Sciatic nerve (tissue), 2 donors: ENCODE results near the gene TNFAIP6. TPM values are rescaled to one million over a fixed set of nuclear protein-coding genes. Genes with fewer than 3 reads are reported as not detected.

Experiments used
- ATAC-seq: fragments of 200-7000 bp; cut with Tn5 transposase; one replicate; pipeline ENCODE4 v1.9.1; 2020; ENCODE audit warnings: mild to moderate bottlenecking, moderate library complexity
- DNase-seq: peaks from one replicate; pipeline ENCODE4 v3.0.0-alpha.2; 2020; ENCODE audit warnings: low spot score
- intact Hi-C: fragments of 100-400 bp; cut with DNase I; formaldehyde crosslinking; loops from one replicate; pipeline ENCODE4 v1.14.2; 2022
- total RNA-seq: library from RNA; stranded (reverse); fragmentation: NEBNext Ultra II Directional; extraction: Animal tissue kit (Norgen Biotek cat#: 25700); gene quantifications from one replicate; pipeline ENCODE4 v1.2.1, GENCODE V29; 2021
- donor health status: DM: no; HTN: no; CAD: no.
- donor health status: DM: no; HTN: no; CAD: no.

Gene TNFAIP6
- total RNA-seq, 1 donor from 2014 or later: 14.4 TPM

DNA sequence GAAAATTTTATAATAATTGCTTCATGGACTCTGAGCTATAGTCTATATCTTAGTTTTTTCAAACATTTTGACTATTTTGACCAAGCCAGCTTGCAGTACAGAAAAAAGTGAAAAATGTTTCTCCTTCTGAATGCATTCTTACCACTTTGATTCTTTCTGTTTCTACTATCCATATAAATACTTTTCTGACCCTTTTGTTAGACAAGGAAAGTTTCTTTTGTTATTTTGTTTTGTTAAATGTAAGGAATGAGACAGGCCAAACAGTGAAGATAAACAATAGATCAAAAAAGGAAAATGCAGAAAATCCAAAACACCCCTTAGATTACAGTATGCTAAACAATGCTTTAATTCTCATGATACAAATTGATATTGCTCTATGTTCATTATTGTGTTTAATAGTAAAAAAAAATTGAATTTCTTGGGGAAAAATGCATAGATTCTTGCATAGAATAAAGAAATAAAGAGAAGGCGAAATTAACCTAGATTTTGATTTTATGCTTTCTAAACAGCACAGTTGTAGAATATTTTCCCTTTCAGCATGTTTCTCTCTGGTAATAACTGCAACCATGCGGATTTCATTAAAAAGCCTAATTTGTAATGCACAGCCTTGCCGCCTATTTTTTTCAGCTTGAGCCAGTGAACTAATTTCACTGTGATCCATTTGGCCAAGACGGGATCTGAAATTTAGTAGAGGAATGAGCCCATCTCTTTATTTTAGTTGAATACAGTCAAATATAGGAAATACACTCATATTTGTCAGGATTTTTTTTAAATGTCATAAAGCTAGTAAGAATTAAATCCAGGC lies 976 bp downstream of the TNFAIP6 start:
- DNase-seq: no peak
- intact Hi-C loops: no loop called here
- no peak for ATAC-seq

DNA sequence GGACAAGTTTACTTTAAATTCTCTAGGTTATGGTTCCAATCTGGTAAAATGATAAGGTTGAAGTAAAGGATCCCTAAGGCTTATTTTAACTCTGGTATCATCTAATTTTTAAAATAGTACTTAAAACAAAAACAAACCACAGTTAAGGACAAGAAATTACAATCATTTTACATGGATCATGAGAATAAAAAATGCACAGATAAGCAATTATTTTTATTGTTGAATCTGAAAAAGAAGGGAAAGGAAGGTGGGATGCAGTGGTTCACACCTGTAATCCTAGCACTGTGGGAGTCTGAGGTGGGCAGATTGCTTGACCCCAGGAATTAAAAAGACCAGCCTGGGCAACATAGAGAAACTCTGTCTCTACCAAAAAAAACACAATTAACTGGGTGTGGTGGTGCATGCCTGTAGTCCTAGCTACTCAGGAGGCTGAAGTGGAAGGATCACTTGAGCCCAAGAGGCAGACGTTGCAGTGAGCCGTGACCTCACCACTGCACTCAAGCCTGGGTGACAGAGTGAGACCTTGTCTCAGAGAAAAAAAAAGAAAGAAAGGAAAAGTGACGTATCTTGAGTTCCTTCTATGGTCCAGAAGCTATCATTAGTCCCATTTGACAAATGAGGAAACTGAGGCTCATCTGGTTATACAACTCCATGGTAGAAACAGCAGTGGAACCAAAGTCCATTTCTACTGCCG lies 2.5 kb downstream of the TNFAIP6 start:
- ATAC-seq (no peak), DNase-seq (no peak)
- intact Hi-C loops: no loop called here

DNA sequence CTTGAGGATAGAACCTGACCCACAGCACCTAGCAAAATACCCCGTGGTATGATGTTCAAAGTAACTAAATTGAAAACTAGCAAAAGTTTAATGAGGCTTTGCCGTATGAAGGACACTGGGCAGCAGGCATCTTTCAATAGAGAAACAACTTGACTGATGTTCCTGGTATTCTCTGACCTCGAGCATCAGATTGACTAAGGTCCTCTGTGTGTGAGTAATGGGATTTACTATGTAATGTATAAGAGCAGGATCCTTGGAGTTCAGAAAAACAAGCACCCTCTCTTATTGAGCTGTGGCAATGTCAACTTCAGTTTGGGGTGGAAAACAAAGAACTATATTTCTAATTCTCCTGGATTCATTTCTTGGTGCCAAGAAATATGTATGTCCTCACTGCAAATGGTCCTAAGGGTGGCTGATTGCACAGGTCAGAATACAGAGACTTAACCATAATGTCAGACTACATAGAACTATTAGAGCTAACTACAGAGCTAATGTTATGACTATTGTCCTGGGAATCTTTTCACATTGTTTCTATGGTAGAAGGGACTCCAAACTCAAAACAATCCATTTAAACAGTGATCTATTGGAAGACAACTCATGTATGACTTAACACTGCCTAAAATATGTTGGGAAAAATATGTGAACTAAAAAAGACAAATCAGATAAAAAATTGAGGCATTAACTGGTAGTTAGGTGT lies 4.4 kb downstream of the TNFAIP6 start:
- intact Hi-C loops: no loop called here
- ATAC-seq: no peak
- no peak for DNase-seq

DNA sequence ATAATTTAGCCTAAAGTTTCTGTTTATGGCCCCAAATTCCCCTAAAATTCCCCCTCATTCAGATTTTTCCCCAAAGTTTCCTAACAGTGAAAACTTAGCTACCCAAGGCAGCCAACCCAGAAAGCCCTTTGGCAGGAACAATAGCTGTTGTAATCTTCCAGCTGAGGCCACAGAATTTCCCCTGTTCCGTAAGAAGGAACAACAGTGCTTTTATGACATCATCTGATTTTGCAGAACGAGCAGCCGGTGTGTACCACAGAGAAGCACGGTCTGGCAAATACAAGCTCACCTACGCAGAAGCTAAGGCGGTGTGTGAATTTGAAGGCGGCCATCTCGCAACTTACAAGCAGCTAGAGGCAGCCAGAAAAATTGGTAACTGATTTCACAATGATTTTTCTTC lies 6.3 kb downstream of the TNFAIP6 start:
- intact Hi-C loops: no loop called here
- DNase-seq (no peak), ATAC-seq (peak; percentile 95)

DNA sequence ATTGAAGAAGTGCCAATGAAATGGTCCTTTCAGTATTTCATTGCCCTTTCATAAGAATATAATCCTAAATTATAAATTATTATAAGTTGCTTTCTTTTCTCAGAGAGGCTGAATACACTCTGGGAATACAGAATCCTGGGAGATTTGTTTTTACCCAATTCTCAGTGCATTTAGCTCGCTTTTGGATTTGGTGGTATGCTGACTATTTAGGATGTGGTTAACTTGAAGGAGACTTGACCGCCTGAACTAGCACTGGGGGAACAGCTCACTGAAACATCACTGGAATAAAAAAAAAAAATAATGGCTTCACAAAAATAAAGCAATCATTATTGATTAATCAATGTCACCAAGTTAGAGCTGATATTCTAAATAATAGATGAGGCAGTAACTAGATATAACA lies 10.2 kb downstream of the TNFAIP6 start:
- no peak for DNase-seq
- intact Hi-C loops: no loop called here
- ATAC-seq: no peak

DNA sequence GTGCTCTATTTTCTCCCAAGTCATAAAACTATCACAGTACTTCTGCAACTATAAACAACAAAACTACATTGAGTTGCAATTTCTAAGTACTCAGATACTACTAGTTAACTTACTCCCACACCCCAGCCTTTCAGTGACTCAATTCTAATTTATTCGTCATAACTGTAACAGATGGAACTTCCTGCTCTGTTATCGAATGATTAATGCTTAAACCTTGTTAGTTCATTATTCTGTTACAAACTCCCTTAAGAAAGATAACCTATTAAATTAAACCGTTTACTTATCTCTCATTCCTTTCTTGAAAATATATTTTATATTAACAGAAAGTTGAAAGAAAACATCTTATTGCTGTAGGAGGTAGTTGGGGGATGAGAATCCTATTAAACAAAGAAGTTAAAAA lies 17.0 kb downstream of the TNFAIP6 start:
- no peak for DNase-seq
- ATAC-seq: no peak
- intact Hi-C loops: no loop called here

DNA sequence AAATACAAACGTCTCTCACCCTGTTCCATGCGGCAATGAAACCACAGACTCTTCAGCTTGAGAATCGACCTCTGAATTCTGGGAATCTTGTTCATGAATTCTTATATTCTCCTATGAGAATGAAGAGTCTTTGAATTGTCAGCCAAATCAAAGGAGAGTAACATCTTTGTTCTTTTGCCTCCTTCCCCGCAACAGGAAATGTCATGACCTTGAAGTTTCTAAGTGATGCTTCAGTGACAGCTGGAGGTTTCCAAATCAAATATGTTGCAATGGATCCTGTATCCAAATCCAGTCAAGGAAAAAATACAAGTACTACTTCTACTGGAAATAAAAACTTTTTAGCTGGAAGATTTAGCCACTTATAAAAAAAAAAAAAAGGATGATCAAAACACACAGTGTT lies 21.8 kb downstream of the TNFAIP6 start:
- ATAC-seq: peak; percentile 74

DNA sequence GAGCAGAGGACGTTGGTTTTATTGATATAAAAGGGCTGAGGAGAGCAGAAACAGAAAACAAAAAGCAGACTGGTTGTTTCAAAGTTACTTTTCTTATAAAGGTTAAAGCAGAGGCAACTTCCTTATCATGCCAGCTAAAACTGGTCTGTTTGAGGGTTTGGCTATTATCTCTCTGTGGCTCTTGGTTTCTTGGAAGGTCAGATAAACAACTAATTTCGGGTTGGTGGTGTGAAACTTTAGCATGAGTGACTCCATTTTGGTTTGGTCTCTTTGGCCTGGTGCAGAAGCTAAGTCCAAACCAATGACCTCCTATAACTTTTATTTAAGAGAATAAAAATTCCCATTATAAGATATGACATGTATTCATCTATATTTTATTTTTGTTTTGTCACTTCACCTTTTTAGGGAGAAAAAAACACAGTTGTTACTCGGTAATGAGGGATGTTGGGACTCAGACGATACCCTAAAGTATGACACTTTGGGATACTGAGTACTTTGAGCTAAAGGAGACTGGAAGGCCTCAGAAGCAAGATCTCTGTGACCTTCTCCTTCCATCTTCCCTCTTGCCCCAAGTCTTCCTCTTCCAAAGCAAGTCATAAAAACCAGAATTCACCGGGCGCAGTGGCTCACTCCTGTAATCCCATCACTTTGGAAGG lies 23.3 kb downstream of the TNFAIP6 start:
- DNase-seq (no peak), ATAC-seq (no peak)
- intact Hi-C loops: no loop called here

More for the DNA sequence above, 21.8 kb downstream of the TNFAIP6 start:
- intact Hi-C loops: no loop called here
- no peak for DNase-seq

DNA sequence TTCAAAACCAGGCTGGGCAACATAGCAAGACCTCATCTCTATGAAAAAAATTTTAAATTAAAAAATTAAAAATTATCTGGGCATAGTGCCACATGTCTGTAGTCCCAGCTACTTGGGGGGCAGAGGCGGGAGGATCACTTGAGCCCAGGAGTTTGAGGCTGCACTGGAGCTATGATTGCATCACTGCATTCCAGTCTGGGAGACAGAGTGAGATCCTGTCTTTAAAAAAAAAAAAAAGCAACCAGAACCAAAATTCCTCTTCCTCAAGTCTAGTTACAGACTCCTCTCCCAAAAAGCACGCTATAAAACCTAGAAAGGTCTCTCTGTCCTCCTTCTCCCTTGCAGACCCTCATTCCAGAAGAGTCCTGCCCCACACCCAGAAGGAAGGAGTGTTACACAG lies 23.9 kb downstream of the TNFAIP6 start:
- DNase-seq (no peak), ATAC-seq (peak; percentile 16)
- intact Hi-C loops: no loop called here

DNA sequence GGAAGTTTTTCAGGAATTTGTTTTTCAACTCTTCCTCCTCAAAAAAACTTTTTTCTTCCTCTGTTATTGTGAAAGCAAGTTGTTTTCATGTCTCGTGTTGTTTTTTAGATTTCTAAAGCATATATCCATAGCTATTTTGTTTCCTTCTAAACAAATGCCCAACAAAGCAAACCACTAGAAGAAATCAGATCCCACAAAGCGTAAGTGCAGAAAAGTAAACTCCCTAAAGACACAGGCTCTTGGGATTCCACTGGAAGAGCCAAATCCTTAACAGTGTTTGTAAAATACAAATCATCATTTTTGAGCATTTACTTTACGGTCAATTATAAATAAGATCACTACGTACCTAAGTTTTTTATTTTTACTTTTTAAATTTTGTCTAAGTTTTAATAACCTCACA lies 30.6 kb downstream of the TNFAIP6 start:
- no peak for ATAC-seq
- intact Hi-C loops: no loop called here
- no peak for DNase-seq

DNA sequence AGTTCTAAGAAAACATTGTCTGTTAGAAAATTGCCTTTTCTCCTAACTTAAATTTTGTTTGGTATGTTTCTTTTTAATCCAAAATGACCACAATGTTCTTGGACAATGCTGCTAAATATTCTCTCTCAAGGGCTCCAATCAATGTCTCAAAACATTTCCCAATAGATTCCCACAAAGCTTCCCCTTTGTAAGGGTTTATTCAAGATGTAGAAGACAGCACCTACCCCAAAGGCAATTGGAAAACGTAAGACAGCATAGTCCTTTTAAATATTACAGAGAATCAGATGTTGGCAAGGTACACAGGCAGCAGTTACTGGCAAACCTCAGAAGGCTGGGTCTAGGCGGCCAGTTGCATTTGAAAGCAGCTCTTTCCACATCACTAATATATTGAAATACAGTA lies 34.0 kb downstream of the TNFAIP6 start:
- ATAC-seq (no peak), DNase-seq (no peak)
- intact Hi-C loops: no loop called here

DNA sequence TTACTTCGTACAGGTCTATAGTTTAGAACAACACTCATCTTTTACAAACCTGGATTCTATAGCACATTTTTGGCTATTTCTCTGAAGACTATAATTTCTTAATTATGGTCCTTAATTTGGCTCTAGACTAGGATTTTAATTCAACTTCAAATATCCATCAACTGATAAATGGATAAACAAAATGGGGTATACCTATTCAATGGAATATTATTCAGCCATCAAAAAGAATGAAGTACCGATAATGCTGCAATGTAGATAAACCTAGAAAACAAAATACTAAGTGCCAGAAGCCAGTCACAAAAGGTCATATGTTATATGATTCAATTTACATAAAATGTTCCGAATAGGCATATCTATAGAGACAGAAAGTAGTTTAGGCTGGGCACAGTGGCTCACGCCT lies 37.1 kb downstream of the TNFAIP6 start:
- intact Hi-C loops: no loop called here
- ATAC-seq (no peak), DNase-seq (no peak)

DNA sequence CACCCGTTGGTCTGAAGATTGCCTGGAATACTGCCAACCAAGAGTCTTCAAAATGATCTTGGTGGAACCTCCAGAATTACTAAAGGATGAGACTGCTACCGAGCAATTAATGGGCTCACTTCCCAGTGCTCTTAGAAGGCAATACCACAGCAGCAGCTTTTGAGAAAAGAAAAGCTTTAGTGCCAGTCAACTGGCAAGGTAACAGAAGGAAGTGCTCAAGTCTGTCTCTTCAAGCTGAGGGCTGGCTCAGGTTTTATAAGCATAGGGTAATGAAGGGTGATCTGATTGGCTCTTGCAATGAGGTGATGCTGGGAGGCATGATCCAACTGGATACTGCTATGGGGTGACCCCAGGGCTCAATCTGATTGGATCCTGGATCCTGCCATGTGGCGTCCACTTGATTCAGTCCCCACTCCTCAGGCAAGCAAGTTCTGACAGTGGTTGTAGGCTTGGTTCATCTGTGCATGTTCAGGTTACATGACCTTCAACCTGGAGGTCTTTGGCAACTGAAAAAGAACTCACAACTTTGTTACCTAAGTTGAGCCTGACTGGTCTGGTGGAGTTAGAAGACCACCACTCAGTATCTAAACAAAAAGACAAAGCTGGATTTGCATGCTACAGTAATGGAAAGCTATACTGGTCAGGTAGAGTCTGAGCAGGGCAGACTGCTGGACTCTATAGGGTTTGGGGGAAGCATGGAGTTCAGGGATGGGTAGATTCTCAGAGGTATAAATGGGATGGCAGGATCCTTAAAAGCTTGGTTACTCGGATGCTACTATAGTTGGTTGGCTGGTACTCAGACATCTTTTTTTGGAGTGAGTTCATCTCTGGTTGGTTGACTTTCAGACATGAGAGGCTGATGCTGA lies 38.4 kb downstream of the TNFAIP6 start:
- no peak for ATAC-seq
- intact Hi-C loops: no loop called here
- no peak for DNase-seq

DNA sequence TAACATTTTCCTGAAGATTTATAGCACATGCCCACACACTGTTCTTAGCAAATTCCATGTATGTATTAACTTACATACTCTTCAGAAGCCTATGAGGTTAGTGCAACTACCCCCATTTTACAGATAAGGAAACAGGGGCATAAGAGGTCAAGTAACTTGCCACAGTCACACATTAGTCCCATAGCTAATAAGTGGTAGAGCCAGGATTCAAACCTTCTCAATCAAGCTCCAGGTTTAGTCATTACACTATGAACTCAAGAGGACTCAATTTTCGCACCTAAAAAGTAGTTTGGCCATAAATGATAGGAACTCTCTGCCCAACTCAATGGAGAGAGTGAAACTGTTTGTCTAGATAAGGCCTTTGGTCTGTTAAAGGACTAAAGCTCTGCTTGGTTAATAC lies 42.6 kb downstream of the TNFAIP6 start:
- intact Hi-C loops: no loop called here
- DNase-seq: no peak
- no peak for ATAC-seq

DNA sequence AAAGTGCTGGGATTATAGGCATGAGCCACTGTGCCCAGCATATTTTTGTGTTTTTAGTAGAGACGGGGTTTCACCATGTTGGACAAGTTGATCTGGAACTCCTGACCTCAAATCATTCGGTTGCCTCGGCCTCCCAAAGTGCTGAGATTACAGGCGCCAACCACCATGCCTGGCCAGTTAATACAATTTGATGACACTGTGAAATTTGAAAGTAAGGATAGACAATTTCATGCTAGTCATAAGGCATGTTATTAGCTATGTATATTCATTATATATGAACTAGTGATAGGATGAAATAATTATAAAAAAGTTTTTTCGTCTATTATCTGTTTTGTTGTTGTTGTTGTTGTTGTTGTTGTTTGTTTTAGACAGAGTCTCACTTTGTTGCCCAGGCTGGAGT lies 43.8 kb downstream of the TNFAIP6 start:
- intact Hi-C loops: no loop called here
- ATAC-seq (no peak), DNase-seq (no peak)

DNA sequence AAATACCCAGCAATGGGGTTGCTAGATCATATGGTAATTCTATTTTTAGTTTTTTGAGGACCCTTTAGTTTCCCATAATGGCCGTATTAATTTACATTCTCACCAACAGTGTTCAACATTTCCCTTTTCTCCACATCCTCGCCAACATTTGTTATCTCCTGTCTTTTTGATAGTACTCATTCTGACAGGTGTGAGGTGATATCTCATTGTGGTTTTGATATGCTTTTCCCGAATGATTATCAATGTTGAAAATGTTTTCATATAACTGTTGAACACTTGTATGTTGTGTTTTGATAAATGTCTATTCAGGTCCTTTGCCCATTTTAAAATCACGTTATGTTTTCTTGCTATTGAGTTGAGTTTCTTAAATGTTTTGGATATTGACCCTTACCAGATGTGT lies 46.5 kb downstream of the TNFAIP6 start:
- intact Hi-C loops: no loop called here
- ATAC-seq (no peak), DNase-seq (no peak)

DNA sequence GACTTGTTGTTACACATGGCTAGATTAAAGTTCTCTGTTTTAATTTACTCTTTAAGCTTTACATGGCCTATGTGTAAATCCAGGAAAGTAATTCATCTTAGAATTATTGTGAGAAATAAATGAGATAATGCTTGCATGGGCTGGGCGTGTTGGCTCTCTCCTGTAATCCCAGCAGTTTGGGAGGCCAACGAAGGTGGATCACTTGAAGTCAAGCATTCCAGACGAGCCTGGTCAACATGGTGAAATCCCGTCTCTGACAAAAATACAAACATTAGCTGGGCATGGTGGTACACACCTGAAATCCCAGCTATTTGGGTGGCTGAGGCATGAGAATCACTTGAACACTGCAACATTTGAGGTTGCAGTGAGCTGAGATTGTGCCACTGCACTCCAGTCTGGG lies 48.0 kb downstream of the TNFAIP6 start:
- ATAC-seq (no peak), DNase-seq (no peak)
- intact Hi-C loops: no loop called here

DNA sequence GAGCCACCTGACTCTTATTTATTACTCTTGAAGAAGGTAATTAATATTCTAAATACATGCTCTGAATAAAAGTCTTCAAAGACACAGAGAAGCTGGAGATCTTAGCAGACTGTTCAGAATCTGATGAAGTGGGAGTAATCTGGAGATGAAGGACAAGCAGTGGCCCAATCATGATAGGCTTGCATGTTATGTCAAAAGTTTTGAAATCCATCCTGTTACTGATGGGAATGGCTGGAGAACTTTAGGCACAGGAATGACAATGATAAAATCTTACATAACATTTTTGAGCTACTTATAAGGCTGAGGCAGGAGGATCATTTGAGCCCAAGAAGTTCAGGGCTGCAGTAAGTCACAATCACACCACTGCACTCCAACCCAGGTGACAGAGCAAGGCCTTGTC lies 49.9 kb downstream of the TNFAIP6 start:
- ATAC-seq: no peak
- no peak for DNase-seq
- intact Hi-C loops: no loop called here
